ENCODE data around the gene FITM2.

Gene FITM2

DNA sequence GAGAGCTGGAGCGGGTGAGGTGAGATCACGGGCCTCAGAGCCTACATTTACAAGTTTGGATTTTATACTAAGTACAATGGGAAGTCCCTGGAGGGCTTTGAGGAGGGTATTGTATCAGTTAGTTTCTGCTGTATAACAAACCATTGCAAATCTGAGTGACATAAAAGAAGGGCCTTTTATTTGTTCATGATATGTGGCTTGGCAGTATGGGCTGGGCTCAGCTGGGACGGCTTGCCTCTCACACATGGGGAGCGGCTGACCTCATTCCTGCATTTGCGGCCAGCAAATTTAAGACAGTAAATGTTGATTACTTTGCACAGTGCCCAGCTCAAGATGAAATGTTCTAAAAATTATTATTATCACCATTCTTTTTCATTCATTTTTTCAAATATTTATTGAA lies 42.2 kb downstream of the FITM2 start:
- no peak overlapping the region for H3K27ac ChIP-seq (ENCODE audit: low read depth, low read length)
- H3K4me1 ChIP-seq (ENCODE audit: control insufficient read depth, insufficient read depth, low read length), result no peaks in the 10 kb centered on the region
- no peak overlapping the region for H3K4me3 ChIP-seq (ENCODE audit: low read length)
- H3K9ac ChIP-seq (ENCODE audit: low read length), result no peak overlapping the region
- no peaks in the 10 kb centered on the region for H3K36me3 ChIP-seq (ENCODE audit: control insufficient read depth, insufficient read depth, low read length)
- H3K27me3 ChIP-seq (ENCODE audit: control insufficient read depth, insufficient read depth, low read length), result no peaks in the 10 kb centered on the region

DNA sequence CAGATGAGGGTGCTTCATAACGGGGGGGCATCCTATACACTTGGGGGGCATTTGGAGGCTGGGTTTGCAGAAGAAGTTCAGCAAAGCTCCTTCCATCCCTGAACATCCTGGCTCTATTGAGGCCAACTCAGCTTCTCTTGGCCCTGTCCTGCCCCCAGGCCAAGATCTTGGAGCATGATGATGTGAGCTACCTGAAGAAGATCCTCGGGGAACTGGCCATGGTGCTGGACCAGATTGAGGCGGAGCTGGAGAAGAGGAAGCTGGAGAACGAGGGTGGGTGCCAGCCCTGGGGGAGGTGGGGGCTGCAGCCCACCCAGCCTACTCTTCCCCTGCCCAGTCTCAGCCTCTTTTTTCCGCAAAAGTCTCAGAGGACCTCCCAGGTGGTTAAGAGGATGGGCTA lies 46.7 kb downstream of the FITM2 start:
- H3K36me3 ChIP-seq (ENCODE audit: control insufficient read depth, insufficient read depth, low read length), result no peaks in the 10 kb centered on the region
- H3K4me1 ChIP-seq (ENCODE audit: control insufficient read depth, insufficient read depth, low read length), result no peaks in the 10 kb centered on the region

DNA sequence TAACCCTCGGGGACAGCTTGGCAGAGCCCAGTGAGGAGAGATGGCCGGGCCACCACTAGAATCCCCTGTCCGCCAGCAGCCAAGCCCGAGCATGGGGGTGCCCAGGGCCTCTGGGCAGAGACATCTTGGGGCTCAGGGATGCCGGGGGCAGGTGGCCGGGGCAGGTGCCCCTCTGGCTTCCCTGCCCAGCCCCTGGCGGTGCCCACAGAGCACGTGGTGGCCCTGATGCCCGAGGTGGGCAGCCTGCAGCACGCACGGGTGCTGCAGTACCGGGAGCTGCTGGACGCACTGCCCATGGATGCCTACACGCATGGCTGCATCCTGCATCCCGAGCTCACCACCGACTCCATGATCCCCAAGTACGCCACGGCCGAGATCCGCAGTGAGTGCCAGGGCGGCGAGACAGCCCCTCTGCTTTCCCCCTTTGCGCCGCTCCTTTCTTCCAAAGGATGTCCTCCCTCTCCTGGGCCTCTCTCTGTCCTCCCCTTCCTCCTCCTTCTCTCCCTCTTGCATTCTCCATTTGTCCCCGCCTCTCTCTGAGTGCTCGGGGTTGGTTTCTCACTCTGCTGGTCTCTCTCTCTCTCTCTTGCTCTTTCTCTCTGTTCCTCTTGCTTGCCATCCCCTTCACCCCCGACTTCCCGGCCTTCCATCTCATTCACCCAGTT lies 52.6 kb downstream of the FITM2 start:
- H3K4me3 ChIP-seq (ENCODE audit: low read length), result no peak overlapping the region
- H3K36me3 ChIP-seq (ENCODE audit: control insufficient read depth, insufficient read depth, low read length), result no peaks in the 10 kb centered on the region
- no peaks in the 10 kb centered on the region for H3K4me1 ChIP-seq (ENCODE audit: control insufficient read depth, insufficient read depth, low read length)
- no peaks in the 10 kb centered on the region for H3K27me3 ChIP-seq (ENCODE audit: control insufficient read depth, insufficient read depth, low read length)
- H3K9ac ChIP-seq (ENCODE audit: low read length), result no peak overlapping the region
- H3K27ac ChIP-seq (ENCODE audit: low read depth, low read length), result no peak overlapping the region

More for the DNA sequence above, 46.7 kb downstream of the FITM2 start:
- no peak overlapping the region for H3K27ac ChIP-seq (ENCODE audit: low read depth, low read length)
- no peak overlapping the region for H3K4me3 ChIP-seq (ENCODE audit: low read length)
- H3K27me3 ChIP-seq (ENCODE audit: control insufficient read depth, insufficient read depth, low read length), result no peaks in the 10 kb centered on the region
- no peak overlapping the region for H3K9ac ChIP-seq (ENCODE audit: low read length)

DNA sequence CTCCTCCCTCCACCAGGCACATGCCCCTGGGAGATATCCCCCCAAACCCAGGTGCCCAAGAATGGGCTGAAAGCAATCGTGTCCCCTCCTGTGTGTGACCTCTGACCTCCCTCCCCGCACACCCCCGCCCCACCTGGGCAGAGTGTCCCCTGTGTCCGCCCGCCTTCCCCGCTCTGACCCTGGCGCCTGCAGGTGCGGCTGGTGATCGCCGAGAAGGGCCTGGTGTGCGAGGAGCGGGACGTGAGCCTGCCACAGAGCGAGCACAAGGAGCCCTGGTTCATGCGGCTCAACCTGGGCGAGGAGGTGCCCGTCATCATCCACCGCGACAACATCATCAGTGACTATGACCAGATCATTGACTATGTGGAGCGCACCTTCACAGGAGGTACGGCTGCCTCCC lies 54.0 kb downstream of the FITM2 start:
- Histone ChIP-seq H3K4me3 (ENCODE audit: low read length) (no peak overlapping the region), H3K36me3 (ENCODE audit: control insufficient read depth, insufficient read depth, low read length) (no peaks in the 10 kb centered on the region), H3K4me1 (ENCODE audit: control insufficient read depth, insufficient read depth, low read length) (no peaks in the 10 kb centered on the region), H3K27me3 (ENCODE audit: control insufficient read depth, insufficient read depth, low read length) (no peaks in the 10 kb centered on the region), H3K9ac (ENCODE audit: low read length) (no peak overlapping the region), H3K27ac (ENCODE audit: low read depth, low read length) (no peak overlapping the region)

DNA sequence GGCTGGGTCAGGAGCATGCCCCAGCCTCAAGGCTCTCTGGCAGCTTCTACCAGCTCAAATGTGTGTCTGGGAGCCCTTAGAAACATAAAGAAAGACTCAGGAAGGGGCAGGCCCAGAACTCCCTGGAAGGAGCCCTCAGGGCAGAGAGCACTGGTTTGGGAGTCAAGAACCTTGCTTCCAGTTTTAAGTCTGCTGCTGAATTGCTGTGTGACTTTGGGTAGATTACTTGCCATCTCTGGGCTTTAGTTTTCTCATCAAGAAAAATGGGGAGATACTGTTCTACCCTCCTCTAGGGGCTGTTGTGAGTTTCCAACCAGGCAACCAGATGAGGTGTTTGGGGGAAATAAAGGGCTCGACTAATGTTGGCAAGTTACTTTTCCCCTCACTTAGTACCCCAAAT lies 55.1 kb downstream of the FITM2 start:
- Histone ChIP-seq H3K4me3 (ENCODE audit: low read length) (no peak overlapping the region), H3K27me3 (ENCODE audit: control insufficient read depth, insufficient read depth, low read length) (no peaks in the 10 kb centered on the region), H3K9ac (ENCODE audit: low read length) (no peak overlapping the region), H3K4me1 (ENCODE audit: control insufficient read depth, insufficient read depth, low read length) (no peaks in the 10 kb centered on the region), H3K27ac (ENCODE audit: low read depth, low read length) (no peak overlapping the region), H3K36me3 (ENCODE audit: control insufficient read depth, insufficient read depth, low read length) (no peaks in the 10 kb centered on the region)

DNA sequence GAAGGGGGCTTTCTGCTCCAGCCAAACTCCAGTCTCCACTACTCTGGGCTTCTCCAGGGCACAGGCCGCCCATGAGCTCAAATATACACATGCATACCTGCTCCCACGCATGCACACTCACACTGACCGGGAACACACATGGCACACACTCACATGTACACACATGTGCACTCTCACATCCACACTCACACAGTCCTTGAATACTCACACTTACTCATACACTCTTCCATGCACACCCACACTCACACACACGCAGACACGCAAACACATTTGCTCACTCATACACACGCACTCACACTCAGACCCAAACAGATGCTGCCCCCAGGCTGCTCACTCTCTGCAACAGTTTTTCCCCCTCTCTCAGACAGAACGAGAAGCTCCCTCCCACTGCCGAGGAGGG lies 56.9 kb downstream of the FITM2 start:
- no peaks in the 10 kb centered on the region for H3K36me3 ChIP-seq (ENCODE audit: control insufficient read depth, insufficient read depth, low read length)
- no peaks in the 10 kb centered on the region for H3K4me1 ChIP-seq (ENCODE audit: control insufficient read depth, insufficient read depth, low read length)
- H3K4me3 ChIP-seq (ENCODE audit: low read length), result no peak overlapping the region
- H3K27ac ChIP-seq (ENCODE audit: low read depth, low read length), result no peak overlapping the region
- no peaks in the 10 kb centered on the region for H3K27me3 ChIP-seq (ENCODE audit: control insufficient read depth, insufficient read depth, low read length)
- no peak overlapping the region for H3K9ac ChIP-seq (ENCODE audit: low read length)

DNA sequence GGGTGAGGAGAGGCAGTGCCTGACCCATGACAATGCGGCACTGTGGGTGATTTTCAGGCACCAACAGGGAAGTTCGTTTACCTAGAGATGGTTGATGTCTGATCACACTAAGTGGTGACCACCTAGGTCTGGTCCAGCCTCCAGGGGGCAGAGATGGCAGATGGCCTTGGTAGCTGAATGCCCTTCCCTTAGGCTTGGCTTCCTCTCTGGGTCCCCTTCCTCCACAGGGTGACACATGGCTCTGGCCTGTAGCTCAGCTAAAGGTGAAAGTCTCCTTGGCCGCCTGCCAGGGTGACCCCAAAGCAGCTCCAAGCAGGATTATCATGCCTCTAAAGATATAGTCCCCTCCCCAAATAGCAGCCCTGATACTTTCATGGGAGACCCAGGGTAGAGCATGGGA lies 57.5 kb downstream of the FITM2 start:
- Histone ChIP-seq H3K4me3 (ENCODE audit: low read length) (no peak overlapping the region), H3K27ac (ENCODE audit: low read depth, low read length) (no peak overlapping the region), H3K4me1 (ENCODE audit: control insufficient read depth, insufficient read depth, low read length) (no peaks in the 10 kb centered on the region)

More for the DNA sequence above, 57.5 kb downstream of the FITM2 start:
- Histone ChIP-seq H3K36me3 (ENCODE audit: control insufficient read depth, insufficient read depth, low read length) (no peaks in the 10 kb centered on the region), H3K27me3 (ENCODE audit: control insufficient read depth, insufficient read depth, low read length) (no peaks in the 10 kb centered on the region), H3K9ac (ENCODE audit: low read length) (no peak overlapping the region)
